Putamen (tissue), 1 donor: ENCODE measurements around the gene CAT.

Source experiments
- DNase-seq: peaks from one replicate; pipeline ENCODE4 v3.0.0-alpha.2; 2016; ENCODE audit warnings: low spot score

Gene CAT

DNA sequence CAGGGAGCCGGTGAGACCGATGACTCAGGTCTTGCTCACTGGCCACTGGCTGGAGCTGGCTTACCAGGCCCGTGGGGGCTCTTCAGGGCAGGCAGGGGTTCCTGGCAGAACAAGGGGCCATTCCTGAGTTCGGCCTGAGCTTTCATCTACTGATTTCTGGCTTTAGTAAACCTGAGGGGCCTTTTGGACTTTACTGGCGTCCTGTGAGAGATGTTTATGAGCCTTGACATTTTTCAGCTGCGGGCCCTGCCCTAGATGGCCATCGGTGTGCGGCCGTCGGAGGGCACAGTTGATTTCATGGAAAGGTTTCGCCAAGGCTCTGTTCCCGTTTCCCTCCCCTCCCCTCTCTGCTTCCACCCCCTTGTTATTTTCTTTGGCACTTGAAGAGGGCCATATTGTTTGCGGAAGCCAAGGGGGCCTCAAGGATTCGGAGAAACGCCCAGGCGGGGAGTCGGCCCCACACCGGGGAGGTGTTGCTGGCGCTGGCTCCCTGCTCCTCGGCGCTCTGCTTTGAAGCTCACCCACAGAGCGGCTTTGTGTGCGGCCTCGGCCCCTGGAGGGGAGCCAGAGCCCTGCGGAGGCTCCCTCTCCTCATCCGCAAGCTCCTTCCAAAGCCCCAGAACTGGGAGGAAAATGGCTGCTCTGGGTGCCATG is 57.1 kb downstream of the CAT start:
- DNase-seq = no peak

- DNase-seq = no peak
Measured at GRCh38 chr11:34499719-34500500, 61.2 kb downstream of the CAT start.

DNA sequence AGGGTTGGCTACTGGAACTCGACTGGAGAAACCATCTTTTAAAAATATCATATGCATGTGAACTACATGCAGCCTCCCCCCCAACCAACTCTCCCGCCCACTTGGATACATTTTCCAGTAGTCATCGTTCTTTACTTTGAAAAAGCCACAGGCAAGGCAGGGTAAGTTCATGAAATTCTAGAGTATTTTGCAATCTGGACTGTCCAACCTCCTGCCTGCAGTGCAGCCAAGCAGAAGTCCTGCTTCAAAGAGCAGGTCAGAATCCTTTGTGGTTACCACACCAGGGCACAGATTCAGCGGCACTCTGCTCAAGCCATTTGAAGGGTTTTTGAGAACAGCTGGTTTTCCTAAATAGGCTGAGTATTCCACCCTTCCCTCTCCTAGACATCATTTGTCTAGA is 62.8 kb downstream of the CAT start:
- no peak for DNase-seq

DNA sequence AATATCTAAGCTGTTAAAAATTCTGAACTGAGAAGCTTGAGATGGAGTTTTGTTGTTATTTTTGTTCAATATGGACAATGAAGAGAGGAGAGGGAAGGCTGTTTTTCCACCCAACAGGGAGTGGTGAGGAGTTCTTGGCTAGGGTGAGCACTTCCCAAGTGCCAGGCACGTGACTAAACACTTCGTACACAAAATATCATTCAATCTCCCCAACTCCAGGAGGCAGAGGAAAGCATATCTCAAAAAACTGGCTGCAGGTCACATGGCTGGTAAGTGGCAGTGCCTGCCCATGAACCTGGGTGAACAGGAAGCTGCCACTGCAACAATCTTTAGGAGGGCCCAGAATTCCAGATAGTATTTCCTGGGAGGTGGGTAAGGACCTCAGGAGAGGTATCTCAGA is 63.2 kb downstream of the CAT start:
- DNase-seq = no peak

DNA sequence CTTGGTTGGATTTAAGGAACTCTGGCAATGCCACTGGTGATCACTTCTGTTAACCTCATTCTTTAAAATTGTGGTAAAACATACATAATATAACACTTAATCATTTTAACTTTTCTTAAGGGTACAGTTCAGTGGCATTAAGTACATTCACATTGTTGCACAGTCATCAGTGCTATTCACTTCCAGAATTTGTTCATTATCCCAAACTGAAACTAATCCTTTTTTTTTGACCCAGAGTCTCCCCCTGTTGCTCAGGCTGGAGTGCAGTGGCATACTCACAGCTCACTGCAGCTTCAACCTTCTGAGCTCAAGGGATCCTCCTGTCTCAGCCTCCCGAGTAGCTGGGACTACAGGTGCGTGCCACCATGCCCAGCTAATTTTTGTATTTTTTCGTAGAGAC is 64.2 kb downstream of the CAT start:
- DNase-seq = no peak

DNA sequence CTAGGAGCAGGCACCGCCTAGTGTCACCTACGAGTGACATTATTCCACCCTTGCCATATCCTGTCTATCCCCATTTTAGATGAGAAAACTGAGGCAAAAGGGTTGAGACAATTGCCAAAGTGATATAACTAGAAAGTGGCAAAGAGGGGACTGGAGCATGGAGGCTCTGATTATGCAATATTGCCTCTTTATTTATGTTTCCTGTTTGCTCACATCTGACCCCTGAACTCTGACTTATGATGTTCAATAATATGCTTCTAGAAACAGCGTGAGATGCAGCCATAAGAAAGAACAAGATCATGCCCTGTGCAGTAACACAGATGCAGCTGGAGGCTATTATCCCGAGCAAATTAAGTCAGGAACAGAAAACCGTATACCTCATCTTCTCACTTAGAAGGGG is 67.1 kb downstream of the CAT start:
- DNase-seq = no peak

- DNase-seq = no peak
Measured at GRCh38 chr11:34507156-34507555, 68.4 kb downstream of the CAT start.

- DNase-seq = no peak
Measured at GRCh38 chr11:34507610-34508009, 68.9 kb downstream of the CAT start.

- no peak for DNase-seq
Measured at GRCh38 chr11:34508524-34508923, 69.8 kb downstream of the CAT start.

DNA sequence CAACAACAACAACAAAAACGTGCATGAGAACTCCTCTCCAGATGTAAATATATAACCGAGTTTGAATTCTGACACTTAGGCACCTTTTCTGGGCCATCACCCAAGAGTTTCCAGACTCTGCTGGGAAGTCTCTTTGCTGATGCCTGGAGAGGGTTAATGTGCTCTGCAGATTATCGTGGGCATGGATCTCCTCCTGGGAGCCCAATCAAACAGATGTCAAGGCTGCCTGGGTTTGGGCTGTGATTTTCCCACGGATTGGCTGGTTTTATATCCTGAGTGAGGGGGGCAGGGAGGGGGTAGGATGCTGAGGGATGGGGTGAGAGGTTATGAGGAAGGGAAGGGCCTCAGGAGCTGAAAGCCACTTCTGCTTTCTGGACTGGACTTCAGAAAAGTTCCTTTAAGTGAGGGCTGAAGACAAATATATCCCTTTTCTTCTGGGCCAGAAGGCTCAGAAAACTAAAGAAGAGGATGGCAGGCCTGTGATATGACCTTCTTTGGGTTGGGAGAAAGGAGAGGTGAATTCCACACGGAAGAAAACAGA is 70.7 kb downstream of the CAT start:
- no peak for DNase-seq

GRCh38 chr11:34510218-34510617 is 71.5 kb downstream of the CAT start:
- DNase-seq = no peak

GRCh38 chr11:34510673-34511072 is 71.9 kb downstream of the CAT start:
- no peak for DNase-seq

- peak; percentile 51 for DNase-seq
Measured at GRCh38 chr11:34512840-34513681, 74.3 kb downstream of the CAT start.

- DNase-seq = no peak
Measured at GRCh38 chr11:34513682-34514449, 75.1 kb downstream of the CAT start, which contains the start of gene ELF5. Gene ELF5, minus strand, starts transcription at chr11:34513794. Its CDS starts 8,045 bp downstream, at chr11:34505749.

- DNase-seq = no peak
Measured at GRCh38 chr11:34514597-34514996, 75.9 kb downstream of the CAT start.

DNA sequence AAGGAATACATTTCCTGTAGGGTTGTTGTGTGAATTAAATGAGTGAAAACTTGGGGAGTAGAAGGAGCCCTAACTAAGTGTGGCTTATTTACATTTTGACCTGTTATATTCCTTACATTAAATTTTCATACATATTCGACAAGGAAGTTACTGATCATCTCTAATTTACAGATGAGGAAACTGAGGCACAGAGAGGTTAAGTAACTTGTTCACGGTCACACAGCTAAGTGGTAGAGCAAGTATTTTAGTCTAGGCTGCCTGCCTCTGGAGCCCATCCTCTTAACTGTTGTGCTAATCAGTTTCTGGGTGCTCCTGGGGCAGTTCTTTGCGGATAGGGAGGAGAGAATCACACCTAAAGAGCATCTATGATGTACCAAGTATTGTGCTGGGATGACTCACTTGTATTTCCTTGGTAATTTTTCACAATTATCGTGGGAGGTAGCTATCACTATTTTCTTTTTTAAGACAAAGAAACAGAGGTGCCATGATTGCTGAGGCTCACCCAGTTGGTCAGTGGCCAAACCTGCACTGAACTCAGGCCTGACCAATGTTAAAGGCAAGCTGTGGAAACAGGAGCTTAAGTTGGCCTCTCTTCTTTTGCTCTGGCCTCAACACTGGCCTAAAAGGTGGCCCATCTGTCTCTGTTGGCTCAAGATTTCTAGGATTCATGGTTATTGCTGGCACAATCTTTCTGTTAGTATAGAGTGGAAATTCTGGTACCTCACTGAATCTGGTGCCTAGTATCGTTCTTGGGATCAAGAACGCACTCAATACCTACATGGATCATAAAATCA is 77.7 kb downstream of the CAT start:
- DNase-seq = no peak

DNA sequence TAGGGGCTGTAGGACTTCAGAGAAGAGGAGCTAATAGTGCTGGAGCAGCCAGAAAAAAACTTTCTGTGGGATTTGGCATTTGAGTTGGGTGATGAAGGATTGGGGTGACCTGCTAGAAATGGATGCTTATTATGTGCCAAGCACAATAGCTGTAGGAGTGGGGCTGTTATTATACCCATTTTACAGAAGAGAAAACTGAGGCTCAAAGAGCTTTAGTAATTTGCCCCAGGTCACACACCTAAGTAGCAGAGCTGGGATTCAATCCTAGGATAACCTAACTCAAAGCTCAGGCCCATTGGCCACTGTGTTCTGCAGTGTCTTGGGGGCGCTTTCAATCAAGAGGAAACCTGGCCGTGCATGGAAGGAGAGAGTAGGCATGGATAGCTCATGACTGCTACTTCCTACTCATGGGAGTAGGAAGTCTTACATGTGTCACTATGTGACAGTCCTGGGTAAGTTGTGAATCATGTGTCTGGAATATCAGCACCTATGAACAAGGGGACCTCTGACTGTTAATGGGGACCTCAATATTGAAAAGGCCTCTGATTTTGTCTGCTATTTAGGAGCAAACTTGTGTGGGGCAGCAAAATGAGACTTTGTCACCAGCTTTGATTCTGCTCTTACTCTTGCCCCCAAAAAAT is 81.0 kb downstream of the CAT start:
- no peak for DNase-seq

DNA sequence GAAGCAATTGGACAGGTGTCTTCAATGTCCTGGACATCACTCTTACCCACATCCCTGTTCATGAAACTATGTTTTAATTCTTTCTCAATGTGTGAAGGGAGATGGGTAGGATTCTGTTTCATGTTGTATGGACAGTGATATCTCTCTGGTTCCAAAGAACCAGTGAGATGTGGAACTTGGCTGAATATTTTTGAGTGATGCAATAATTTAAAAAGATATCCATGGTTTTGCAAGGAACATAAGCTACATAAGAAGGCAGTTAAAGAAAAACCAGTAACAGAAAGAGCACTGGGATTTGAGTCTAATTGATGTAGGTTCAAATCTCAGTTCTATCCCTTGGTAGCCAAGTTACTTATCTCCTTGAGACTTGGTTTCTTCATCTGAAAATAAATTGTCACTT is 82.5 kb downstream of the CAT start:
- no peak for DNase-seq
